Measurements from ENCODE around the gene TBX15.
A peak's percentile ranks its signal among the peaks of the same experiment; 100 is the strongest.

The TBX15 gene

DNA sequence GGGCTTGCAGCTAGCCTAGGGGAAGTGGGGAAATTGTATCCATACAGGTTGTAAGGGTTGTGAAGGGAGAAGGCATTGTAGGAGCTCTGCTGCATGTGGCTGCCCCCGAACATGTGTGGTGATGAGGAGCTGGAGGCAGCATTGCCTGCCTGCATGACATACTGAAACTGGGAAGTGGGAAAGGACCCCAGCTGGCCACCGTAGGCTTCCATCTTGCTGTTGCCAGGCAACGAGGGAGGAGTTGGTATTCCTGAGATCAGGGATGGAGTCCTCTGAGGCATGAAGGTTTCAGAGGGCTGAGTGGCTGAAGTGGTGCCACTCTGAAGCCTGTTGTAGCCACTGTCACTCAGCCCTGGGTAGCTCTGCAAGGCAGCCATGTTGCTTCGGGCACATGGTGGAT lies 103.2 kb downstream of the TBX15 start:
- TF ChIP-seq NFRKB (IDR thresholded peaks at IDR 0.05) (no peak), FOXA1 (IDR thresholded peaks at IDR 0.05) (no peak)
- ChIA-PET CTCF (no interaction called here), POLR2A (no interaction called here)
- DNase-seq (ENCODE audit: extremely low spot score), result no peak

DNA sequence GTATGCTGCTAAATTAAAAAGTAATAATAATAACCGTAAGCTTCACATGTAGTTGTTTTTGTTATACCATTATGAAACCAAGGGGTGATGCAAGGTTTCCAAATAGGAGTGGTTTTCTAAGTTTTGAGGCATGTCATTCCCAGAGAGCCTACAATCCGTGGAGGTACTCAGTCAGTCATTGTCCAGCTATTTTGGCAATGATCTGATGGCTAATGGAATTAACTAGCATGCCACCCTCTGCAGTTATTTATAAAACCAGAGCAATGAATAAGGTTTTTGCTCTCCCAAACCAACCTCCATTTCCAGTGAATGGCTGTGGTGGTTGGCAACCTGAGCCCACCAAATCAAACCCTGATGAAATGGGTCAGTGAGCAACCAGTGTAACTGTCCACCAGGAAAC lies 106.4 kb downstream of the TBX15 start:
- POLR2A ChIA-PET, result no interaction called here

DNA sequence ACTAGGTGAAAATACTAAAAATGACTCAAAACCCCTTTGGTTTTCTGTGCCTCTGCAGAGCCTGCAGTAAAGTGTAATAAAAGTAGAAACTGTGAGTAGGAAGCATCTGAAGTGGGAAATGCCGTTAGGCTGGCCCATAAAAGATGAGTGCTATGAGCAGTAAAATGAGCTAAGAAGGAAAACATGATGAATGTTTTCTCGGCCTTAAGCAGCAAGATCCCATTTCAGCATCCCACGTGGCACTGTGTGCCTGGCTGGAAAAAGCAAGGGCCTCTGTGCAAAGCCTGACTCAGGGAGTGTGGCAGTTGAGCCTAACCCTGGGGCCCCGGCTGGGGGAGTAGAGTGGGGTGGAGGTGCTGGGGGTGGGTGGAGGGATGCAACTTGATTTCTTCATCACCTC lies 109.5 kb downstream of the TBX15 start:
- ChIA-PET CTCF (interaction anchor here (0.9 kb wide), 1 partner anchor 17 kb away, joined by 3 read pairs; no protein-coding TSS in a partner anchor), POLR2A (no interaction called here)
- DNase-seq (ENCODE audit: extremely low spot score), result peak; percentile 22
- TF ChIP-seq, protein P1, sequence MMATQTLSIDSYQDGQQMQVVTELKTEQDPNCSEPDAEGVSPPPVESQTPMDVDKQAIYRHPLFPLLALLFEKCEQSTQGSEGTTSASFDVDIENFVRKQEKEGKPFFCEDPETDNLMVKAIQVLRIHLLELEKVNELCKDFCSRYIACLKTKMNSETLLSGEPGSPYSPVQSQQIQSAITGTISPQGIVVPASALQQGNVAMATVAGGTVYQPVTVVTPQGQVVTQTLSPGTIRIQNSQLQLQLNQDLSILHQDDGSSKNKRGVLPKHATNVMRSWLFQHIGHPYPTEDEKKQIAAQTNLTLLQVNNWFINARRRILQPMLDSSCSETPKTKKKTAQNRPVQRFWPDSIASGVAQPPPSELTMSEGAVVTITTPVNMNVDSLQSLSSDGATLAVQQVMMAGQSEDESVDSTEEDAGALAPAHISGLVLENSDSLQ (IDR thresholded peaks at IDR 0.05), result peak; percentile 35; the same call in 1 of the 2 replicates
- TF ChIP-seq FOXA1 (IDR thresholded peaks at IDR 0.05) (no peak), L3MBTL2 (conservative IDR thresholded peaks at IDR 0.05) (peak; percentile 18; the same call in 1 of the 2 replicates)

More for the DNA sequence above, 106.4 kb downstream of the TBX15 start:
- DNase-seq (ENCODE audit: extremely low spot score), result no peak
- TF ChIP-seq, protein P1 (IDR thresholded peaks at IDR 0.05), result no peak
- no peak for TF ChIP-seq ARNT (IDR thresholded peaks at IDR 0.05)
- TF ChIP-seq FOXM1 (IDR thresholded peaks at IDR 0.05; ENCODE audit: borderline replicate concordance), result no peak
- no peak for TF ChIP-seq BHLHE40 (IDR thresholded peaks at IDR 0.05; ENCODE audit: borderline replicate concordance)
- TF ChIP-seq NFRKB (IDR thresholded peaks at IDR 0.05), result no peak
- no peak for TF ChIP-seq ZNF384 (IDR thresholded peaks at IDR 0.05)
- TF ChIP-seq TARDBP (IDR thresholded peaks at IDR 0.05), result no peak
- TF ChIP-seq SP1 (IDR thresholded peaks at IDR 0.05), result no peak
- no peak for TF ChIP-seq FOXA1 (IDR thresholded peaks at IDR 0.05)
- TF ChIP-seq LEF1 (IDR thresholded peaks at IDR 0.05; ENCODE audit: borderline replicate concordance), result no peak
- TF ChIP-seq HDGF (IDR thresholded peaks at IDR 0.05; ENCODE audit: borderline replicate concordance), result no peak
- no peak for TF ChIP-seq CTBP1 (IDR thresholded peaks at IDR 0.05; ENCODE audit: borderline replicate concordance)
- TF ChIP-seq FOXK2 (IDR thresholded peaks at IDR 0.05), result no peak
- TF ChIP-seq SUZ12 (IDR thresholded peaks at IDR 0.05), result no peak
- no peak for TF ChIP-seq L3MBTL2 (conservative IDR thresholded peaks at IDR 0.05)
- TF ChIP-seq ELF4 (IDR thresholded peaks at IDR 0.05), result no peak
- CTCF ChIA-PET, result interaction anchor here (0.6 kb wide), 1 partner anchor 395 kb away, joined by 9 read pairs; no protein-coding TSS in a partner anchor

DNA sequence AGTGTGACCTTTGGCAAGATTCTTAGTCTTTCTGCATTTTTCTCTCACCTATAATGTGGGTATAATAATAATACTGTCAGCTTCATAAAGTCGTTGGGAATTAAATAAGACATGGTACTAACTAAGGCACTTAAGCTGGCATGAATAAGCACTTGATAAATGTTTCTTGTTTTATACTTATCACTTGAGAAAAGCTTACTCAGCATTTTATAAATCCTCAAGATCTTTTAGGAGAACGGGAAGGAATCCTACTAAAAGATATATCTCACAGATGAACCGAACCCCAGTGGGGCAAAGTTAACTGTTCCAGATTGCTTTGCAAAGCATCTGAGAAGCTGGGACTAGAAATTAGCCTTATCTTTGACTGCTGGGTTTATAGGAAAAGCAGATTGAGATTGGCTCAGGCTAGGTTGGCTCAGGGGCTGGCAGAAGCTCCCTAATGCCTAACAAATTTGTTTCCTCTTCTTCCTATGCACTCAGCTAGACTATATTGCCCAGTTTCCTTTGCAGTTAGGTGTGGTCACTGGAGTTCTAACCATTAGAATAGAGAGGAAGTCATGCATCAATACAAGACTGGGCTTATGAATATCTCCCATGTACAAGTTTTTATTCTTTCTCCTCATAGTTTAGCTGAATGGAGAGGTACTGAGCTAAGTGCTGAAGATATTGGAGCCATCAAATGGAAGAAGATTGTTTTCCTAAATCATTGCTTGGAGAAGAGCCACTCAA lies 110.3 kb downstream of the TBX15 start:
- TF ChIP-seq TARDBP (IDR thresholded peaks at IDR 0.05) (no peak), BHLHE40 (IDR thresholded peaks at IDR 0.05; ENCODE audit: borderline replicate concordance) (no peak), SP1 (IDR thresholded peaks at IDR 0.05) (no peak)
- CTCF ChIA-PET, result interaction anchor here (0.5 to 0.9 kb wide), 2 partner anchors 18 to 217 kb away, joined by 3 to 4 read pairs; no protein-coding TSS in a partner anchor
- POLR2A ChIA-PET, result no interaction called here
- no peak for DNase-seq (ENCODE audit: extremely low spot score)

DNA sequence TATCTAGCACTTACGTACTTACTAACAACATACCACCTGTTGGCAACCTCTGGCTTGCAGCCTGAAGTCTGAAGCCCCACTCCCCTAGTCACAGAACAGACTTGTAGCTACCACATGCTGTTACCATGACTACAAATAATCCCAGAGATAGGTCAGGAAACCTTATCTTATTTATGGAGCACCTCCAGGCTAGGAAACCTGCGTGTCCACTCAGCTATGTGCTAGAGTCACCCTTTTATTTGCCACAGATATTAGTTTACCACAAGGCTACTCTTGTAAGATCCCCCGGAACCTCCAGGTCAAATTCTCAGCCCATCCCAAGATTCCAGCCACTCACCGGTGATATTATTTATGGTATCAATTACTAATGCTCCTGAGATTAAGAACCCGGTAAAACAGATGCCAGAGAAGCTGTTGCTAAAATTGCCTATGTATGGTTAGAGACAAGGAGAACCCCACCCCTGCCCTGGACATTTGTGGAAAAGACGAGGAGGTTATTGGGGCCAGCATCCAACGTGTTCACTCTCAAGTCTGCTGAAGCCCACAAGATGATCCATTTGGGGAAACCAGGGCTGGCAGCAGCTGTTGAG lies 116.5 kb downstream of the TBX15 start:
- POLR2A ChIA-PET, result no interaction called here
- no peak for DNase-seq (ENCODE audit: extremely low spot score)
- CTCF ChIA-PET, result interaction anchor here (0.5 to 1.3 kb wide), 2 partner anchors 9 to 273 kb away, joined by 3 read pairs; no protein-coding TSS in a partner anchor
- no peak for TF ChIP-seq SUZ12 (IDR thresholded peaks at IDR 0.05)

DNA sequence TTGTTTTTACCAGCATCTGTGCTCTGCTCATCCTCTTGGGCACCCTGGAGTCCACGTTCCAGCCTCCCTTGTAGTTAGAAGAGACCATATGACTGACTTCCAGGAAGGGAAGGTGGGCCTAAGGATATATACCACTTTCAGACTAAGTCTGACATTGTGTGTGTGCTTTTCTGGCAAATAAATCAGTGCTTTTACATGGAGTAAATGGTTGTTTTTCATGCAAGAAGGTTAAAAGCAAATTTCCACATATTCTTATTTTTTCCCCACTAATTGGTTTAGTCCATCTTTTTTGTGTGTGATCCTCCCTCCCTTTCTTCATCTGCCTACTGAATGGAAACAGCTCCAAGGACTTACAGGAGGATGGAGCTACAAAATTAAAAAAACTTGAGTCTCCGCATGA lies 119.8 kb downstream of the TBX15 start:
- DNase-seq (ENCODE audit: extremely low spot score), result no peak
- ChIA-PET CTCF (no interaction called here), POLR2A (no interaction called here)
- TF ChIP-seq L3MBTL2 (conservative IDR thresholded peaks at IDR 0.05), result no peak
- no peak for TF ChIP-seq FOXM1 (IDR thresholded peaks at IDR 0.05; ENCODE audit: borderline replicate concordance)
- TF ChIP-seq, protein P1 (IDR thresholded peaks at IDR 0.05), result no peak
- TF ChIP-seq FOXA1 (IDR thresholded peaks at IDR 0.05), result no peak
- no peak for TF ChIP-seq LEF1 (IDR thresholded peaks at IDR 0.05; ENCODE audit: borderline replicate concordance)
- TF ChIP-seq TARDBP (IDR thresholded peaks at IDR 0.05), result no peak
- no peak for TF ChIP-seq BHLHE40 (IDR thresholded peaks at IDR 0.05; ENCODE audit: borderline replicate concordance)
- TF ChIP-seq HDGF (IDR thresholded peaks at IDR 0.05; ENCODE audit: borderline replicate concordance), result no peak
- TF ChIP-seq ELF4 (IDR thresholded peaks at IDR 0.05), result no peak
- TF ChIP-seq CTBP1 (IDR thresholded peaks at IDR 0.05; ENCODE audit: borderline replicate concordance), result no peak
- no peak for TF ChIP-seq NFRKB (IDR thresholded peaks at IDR 0.05)
- TF ChIP-seq SP1 (IDR thresholded peaks at IDR 0.05), result no peak
- no peak for TF ChIP-seq ZNF384 (IDR thresholded peaks at IDR 0.05)

DNA sequence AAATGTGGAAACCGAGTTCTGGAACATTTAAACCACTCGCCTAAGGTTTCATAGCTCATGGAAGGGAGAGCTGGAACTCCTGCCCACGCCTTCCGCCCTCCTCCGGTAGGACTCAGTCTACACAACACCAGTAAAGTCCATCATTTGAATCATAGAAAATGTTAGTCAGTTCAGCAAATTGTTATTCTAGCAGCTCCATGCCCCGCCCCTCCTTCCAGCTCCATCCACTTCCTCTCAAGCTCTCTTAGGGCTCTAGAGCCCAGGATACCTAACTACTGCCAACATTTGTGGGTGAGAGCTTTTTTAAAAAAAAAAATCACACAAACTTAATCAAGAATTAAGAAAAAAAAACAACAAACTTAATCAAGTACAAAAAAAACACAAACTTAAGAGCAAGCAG lies 121.8 kb downstream of the TBX15 start:
- ChIA-PET POLR2A (no interaction called here), CTCF (interaction anchor here (0.7 kb wide), 1 partner anchor 29 kb away, joined by 3 read pairs; no protein-coding TSS in a partner anchor)
- TF ChIP-seq LEF1 (IDR thresholded peaks at IDR 0.05; ENCODE audit: borderline replicate concordance) (no peak), CTBP1 (IDR thresholded peaks at IDR 0.05; ENCODE audit: borderline replicate concordance) (no peak), SUZ12 (IDR thresholded peaks at IDR 0.05) (no peak), SP1 (IDR thresholded peaks at IDR 0.05) (no peak), ARNT (IDR thresholded peaks at IDR 0.05) (no peak), ZNF384 (IDR thresholded peaks at IDR 0.05) (no peak), NFRKB (IDR thresholded peaks at IDR 0.05) (no peak), BHLHE40 (IDR thresholded peaks at IDR 0.05; ENCODE audit: borderline replicate concordance) (no peak), L3MBTL2 (conservative IDR thresholded peaks at IDR 0.05) (no peak), ELF4 (IDR thresholded peaks at IDR 0.05) (no peak), FOXA1 (IDR thresholded peaks at IDR 0.05) (no peak), FOXK2 (IDR thresholded peaks at IDR 0.05) (no peak), HDGF (IDR thresholded peaks at IDR 0.05; ENCODE audit: borderline replicate concordance) (no peak), TARDBP (IDR thresholded peaks at IDR 0.05) (no peak), FOXM1 (IDR thresholded peaks at IDR 0.05; ENCODE audit: borderline replicate concordance) (no peak)
- TF ChIP-seq, protein P1 (IDR thresholded peaks at IDR 0.05), result no peak
- DNase-seq (ENCODE audit: extremely low spot score), result no peak
